ENCODE data around the gene SPACA4.

GRCh38 chr19:48617146-48617937 lies 10.8 kb downstream of the SPACA4 start:
- TF ChIP-seq SUZ12 (IDR thresholded peaks at IDR 0.05; ENCODE audit: extremely low read depth, insufficient read depth, insufficient read length) (no peak), ZNF274 (IDR thresholded peaks at IDR 0.05; ENCODE audit: low read depth, low read length) (no peak)

All from NT2/D1 (cell line).